Endodermal cell (in vitro differentiated cells): ENCODE results near the gene ZFYVE27. TPM values are rescaled to one million over a fixed set of nuclear protein-coding genes. Genes with fewer than 3 reads are reported as not detected.

Experiments
- DNase-seq: peaks from one replicate; pipeline ENCODE4 v3.0.0-alpha.2; 2017
- H3K27ac ChIP-seq: 2 replicates; pipeline ENCODE4 v1.5.1; 2013; ENCODE audit warnings: mild to moderate bottlenecking, low read depth, low read length, moderate library complexity
- H3K27me3 ChIP-seq: 2 replicates; pipeline ENCODE4 v1.6.1; 2013; ENCODE audit warnings: mild to moderate bottlenecking, low read length, moderate library complexity; ENCODE audit not compliant: insufficient read depth, control insufficient read depth, poor library complexity, severe bottlenecking
- H3K36me3 ChIP-seq: 2 replicates; pipeline ENCODE4 v1.7.0; 2013; ENCODE audit warnings: mild to moderate bottlenecking, low read length, moderate library complexity; ENCODE audit not compliant: control insufficient read depth, insufficient read depth
- H3K4me1 ChIP-seq: one replicate; pipeline ENCODE4 v1.7.0; 2013; ENCODE audit warnings: low read length; ENCODE audit not compliant: control insufficient read depth, insufficient read depth
- H3K4me3 ChIP-seq: 2 replicates; pipeline ENCODE4 v1.5.1; 2013; ENCODE audit warnings: mild to moderate bottlenecking, low read length, moderate library complexity
- H3K9ac ChIP-seq: 2 replicates; pipeline ENCODE4 v1.6.1; 2013; ENCODE audit warnings: mild to moderate bottlenecking, low read length, moderate library complexity; ENCODE audit not compliant: poor library complexity, severe bottlenecking; ENCODE audit errors: extremely low read depth
- H3K9me3 ChIP-seq: 2 replicates; pipeline ENCODE4 v1.6.1; 2013; ENCODE audit warnings: mild to moderate bottlenecking, low read length, moderate library complexity; ENCODE audit not compliant: control insufficient read depth
- H3K27ac Mint-ChIP-seq: 2 replicates; pipeline ENCODE4 v1.8.0; 2020; ENCODE audit warnings: mixed read lengths
- H3K27me3 Mint-ChIP-seq: 2 replicates; pipeline ENCODE4 v1.8.0; 2021; ENCODE audit warnings: mild to moderate bottlenecking, mixed read lengths; ENCODE audit not compliant: insufficient read depth
- H3K36me3 Mint-ChIP-seq: 2 replicates; pipeline ENCODE4 v1.8.0; 2020; ENCODE audit warnings: low read depth, mixed read lengths
- H3K4me1 Mint-ChIP-seq: 2 replicates; pipeline ENCODE4 v1.8.0; 2020; ENCODE audit warnings: mixed read lengths
- H3K4me3 Mint-ChIP-seq: 2 replicates; pipeline ENCODE4 v1.8.0; 2020; ENCODE audit warnings: mild to moderate bottlenecking, moderate library complexity, mixed read lengths
- H3K9me3 Mint-ChIP-seq: 2 replicates; pipeline ENCODE4 v1.8.0; 2020; ENCODE audit warnings: mild to moderate bottlenecking, mixed read lengths
- WGBS, 2 experiments: methylation state at CpG; one replicate each; pipeline versions ENCODE4 v1.1.5 to v1.1.7; 2013; ENCODE audit warnings: missing lambda C conversion rate in 2 of 2, mixed read lengths in 1 of 2; ENCODE audit not compliant: insufficient coverage in 1 of 2, insufficient read length in 1 of 2; 5-methylcytosine and 5-hydroxymethylcytosine counted together
- total RNA-seq, 2 donors: library from RNA; stranded (reverse); fragmentation: NEBNext Ultra II Directional in 1 of 2; extraction: Animal tissue kit (Norgen Biotek cat#: 25700) in 1 of 2; gene quantifications; 2 replicates in 1 of 2; 3 replicates in 1 of 2; pipeline ENCODE4 v1.2.1, GENCODE V29; 2021
- TF ChIP-seq, protein P1 (sequence below): fragments of 200-600 bp; sonication (generic); conservative IDR thresholded peaks from 2 replicates; pipeline ENCODE4 v1.5.0; 2021; ENCODE audit warnings: antibody characterized with exemption, mild to moderate bottlenecking

Gene ZFYVE27
- total RNA-seq, 2 donors from 2014 or later = 33.5 to 36.3 TPM

DNA sequence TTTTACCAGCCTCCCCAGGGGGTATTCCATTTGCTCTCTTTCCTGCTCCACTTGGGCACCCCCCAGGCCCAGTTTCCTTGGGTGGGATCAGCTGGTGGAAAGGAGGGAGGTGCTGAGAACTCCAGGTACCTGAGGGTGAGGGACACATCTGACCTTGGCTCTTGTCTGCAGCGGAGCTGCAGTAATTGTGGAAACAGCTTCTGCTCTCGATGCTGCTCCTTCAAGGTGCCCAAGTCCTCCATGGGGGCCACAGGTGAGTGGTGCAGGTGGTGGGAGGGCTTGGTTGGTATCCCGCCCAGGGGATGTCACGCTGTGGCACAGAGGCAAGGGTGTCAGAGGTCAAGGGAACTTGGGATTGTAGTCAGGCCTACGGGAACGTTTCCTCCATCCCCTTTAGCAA lies 20.5 kb downstream of the ZFYVE27 start:
- Histone ChIP-seq H3K36me3 (peaks cover 65% of the 10 kb centered on the region), H3K9me3 (no peaks in the 10 kb centered on the region), H3K27ac (no peak overlapping the region), H3K4me1 (peaks cover 6% of the 10 kb centered on the region), H3K9ac (no peak overlapping the region), H3K27me3 (no peaks in the 10 kb centered on the region), H3K4me3 (no peak overlapping the region)
- peaks cover 26% of the 10 kb centered on the region for H3K4me1 Mint-ChIP-seq
- no peak overlapping the region for H3K4me3 Mint-ChIP-seq
- WGBS, 2 experiments = 89 to 95% methylated on average over 4 to 6 of the region's 6 CpGs
- H3K27me3 Mint-ChIP-seq = no peaks in the 10 kb centered on the region
- no peak for DNase-seq
- H3K36me3 Mint-ChIP-seq = peaks cover 65% of the 10 kb centered on the region
- TF ChIP-seq, protein P1, sequence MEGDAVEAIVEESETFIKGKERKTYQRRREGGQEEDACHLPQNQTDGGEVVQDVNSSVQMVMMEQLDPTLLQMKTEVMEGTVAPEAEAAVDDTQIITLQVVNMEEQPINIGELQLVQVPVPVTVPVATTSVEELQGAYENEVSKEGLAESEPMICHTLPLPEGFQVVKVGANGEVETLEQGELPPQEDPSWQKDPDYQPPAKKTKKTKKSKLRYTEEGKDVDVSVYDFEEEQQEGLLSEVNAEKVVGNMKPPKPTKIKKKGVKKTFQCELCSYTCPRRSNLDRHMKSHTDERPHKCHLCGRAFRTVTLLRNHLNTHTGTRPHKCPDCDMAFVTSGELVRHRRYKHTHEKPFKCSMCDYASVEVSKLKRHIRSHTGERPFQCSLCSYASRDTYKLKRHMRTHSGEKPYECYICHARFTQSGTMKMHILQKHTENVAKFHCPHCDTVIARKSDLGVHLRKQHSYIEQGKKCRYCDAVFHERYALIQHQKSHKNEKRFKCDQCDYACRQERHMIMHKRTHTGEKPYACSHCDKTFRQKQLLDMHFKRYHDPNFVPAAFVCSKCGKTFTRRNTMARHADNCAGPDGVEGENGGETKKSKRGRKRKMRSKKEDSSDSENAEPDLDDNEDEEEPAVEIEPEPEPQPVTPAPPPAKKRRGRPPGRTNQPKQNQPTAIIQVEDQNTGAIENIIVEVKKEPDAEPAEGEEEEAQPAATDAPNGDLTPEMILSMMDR = no peak
- H3K9me3 Mint-ChIP-seq = no peaks in the 10 kb centered on the region
- no peak overlapping the region for H3K27ac Mint-ChIP-seq

GRCh38 chr10:97759158-97759887 lies 22.4 kb downstream of the ZFYVE27 start:
- TF ChIP-seq, protein P1 = peak; percentile 97
- Histone ChIP-seq H3K9ac (no peak overlapping the region), H3K9me3 (no peaks in the 10 kb centered on the region), H3K27me3 (no peaks in the 10 kb centered on the region), H3K4me1 (peaks cover 13% of the 10 kb centered on the region), H3K4me3 (no peak overlapping the region), H3K36me3 (peaks cover 56% of the 10 kb centered on the region), H3K27ac (no peak overlapping the region)
- Mint-ChIP-seq H3K27me3 (no peaks in the 10 kb centered on the region), H3K9me3 (no peaks in the 10 kb centered on the region), H3K36me3 (peaks cover 48% of the 10 kb centered on the region), H3K4me3 (no peak overlapping the region), H3K4me1 (peaks cover 19% of the 10 kb centered on the region), H3K27ac (no peak overlapping the region)
- WGBS, 2 experiments = 40 to 62% methylated on average over 2 to 5 of the region's 5 CpGs
- DNase-seq = peak; percentile 97

DNA sequence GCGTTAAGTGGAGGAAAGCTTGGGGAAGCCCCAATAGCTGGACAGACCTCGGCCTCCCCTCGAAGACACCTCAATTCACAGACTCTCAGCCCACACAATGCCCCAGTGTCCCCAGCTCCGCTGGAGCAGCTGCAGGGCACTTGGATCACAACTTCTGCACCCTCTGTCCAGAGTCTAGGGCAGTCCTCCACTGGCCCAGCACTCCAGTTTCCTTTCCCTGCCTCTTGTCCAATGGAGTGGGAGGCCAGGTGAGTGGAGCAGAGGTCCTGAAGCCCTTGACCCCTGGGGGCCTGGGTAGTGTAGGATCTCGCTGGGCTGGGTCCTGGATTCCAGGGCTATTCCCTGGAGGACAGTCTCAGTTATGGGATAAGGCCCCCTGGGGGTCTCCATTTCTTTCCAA lies 23.0 kb downstream of the ZFYVE27 start:
- DNase-seq = no peak
- Mint-ChIP-seq H3K36me3 (peaks cover 42% of the 10 kb centered on the region), H3K27ac (no peak overlapping the region), H3K27me3 (peaks cover 3% of the 10 kb centered on the region), H3K9me3 (no peaks in the 10 kb centered on the region), H3K4me1 (peaks cover 19% of the 10 kb centered on the region), H3K4me3 (no peak overlapping the region)
- Histone ChIP-seq H3K9ac (no peak overlapping the region), H3K27me3 (no peaks in the 10 kb centered on the region), H3K27ac (no peak overlapping the region), H3K36me3 (peaks cover 49% of the 10 kb centered on the region), H3K9me3 (no peaks in the 10 kb centered on the region), H3K4me3 (no peak overlapping the region), H3K4me1 (peaks cover 13% of the 10 kb centered on the region)
- TF ChIP-seq, protein P1 = no peak
- WGBS, 2 experiments = 83 to 86% methylated on average over 4 to 5 of the region's 5 CpGs
